Esophagus muscularis mucosa (tissue), 3 donors: ENCODE results near the gene ABCA1.

Experiments
- CTCF ChIP-seq, 3 experiments: fragments of 200-600 bp in 2 of 3; fragments of 450-650 bp in 1 of 3; sonication (generic) in 2 of 3; IDR thresholded peaks; one replicate each; pipeline ENCODE4 v1.5.1; 2017 to 2019; ENCODE audit warnings: antibody characterized with exemption in 3 of 3, mild to moderate bottlenecking in 2 of 3, moderate library complexity in 1 of 3
- POLR2A ChIP-seq: fragments of 450-650 bp; IDR thresholded peaks from one replicate; pipeline ENCODE4 v1.6.1; 2017; ENCODE audit warnings: antibody characterized with exemption, moderate library complexity, mild to moderate bottlenecking, low read depth
- POLR2AphosphoS5 ChIP-seq, 2 donors: sonication (generic); formaldehyde crosslinking; IDR thresholded peaks; one replicate each; pipeline ENCODE4 v1.6.1; 2017; ENCODE audit warnings: antibody characterized with exemption in 2 of 2

GRCh38 chr9:104915753-104916152 is 12.2 kb downstream of the ABCA1 start:
- TF ChIP-seq CTCF (IDR thresholded peaks at IDR 0.05), result no peak
- TF ChIP-seq POLR2A, result no peak
- TF ChIP-seq POLR2AphosphoS5 (IDR thresholded peaks at IDR 0.05), result no peak
